Right atrium auricular region (tissue), 2 donors: ENCODE results near the gene LRRC23. TPM values are rescaled to one million over a fixed set of nuclear protein-coding genes. Genes with fewer than 3 reads are reported as not detected.
"Not testable (repeated sequence)": the region's sequence is repeated elsewhere in the genome, so short reads cannot be mapped to it uniquely, and the experiment has no call there.

Experiments used
- DNase-seq: peaks from one replicate; pipeline ENCODE4 v3.0.0-alpha.2; 2019; ENCODE audit warnings: low spot score
- H3K27ac ChIP-seq, 2 donors: fragments of 200-600 bp; sonication (generic); 1 replicate in 1 of 2; 2 replicates in 1 of 2; pipeline ENCODE4 v1.5.1; 2016 to 2019
- H3K27me3 ChIP-seq, 2 donors: fragments of 200-600 bp; sonication (generic); one replicate each; pipeline versions ENCODE4 v1.5.1 to v1.6.0; 2017 to 2019
- H3K36me3 ChIP-seq: fragments of 200-600 bp; sonication (generic); one replicate; pipeline ENCODE4 v1.5.1; 2016
- H3K4me1 ChIP-seq, 2 donors: fragments of 200-600 bp; sonication (generic); one replicate each; pipeline versions ENCODE4 v1.5.1 to v1.6.0; 2017 to 2019
- H3K4me3 ChIP-seq, 2 donors: fragments of 200-600 bp; sonication (generic); 1 replicate in 1 of 2; 2 replicates in 1 of 2; pipeline ENCODE4 v1.5.1; 2017 to 2019; ENCODE audit warnings: mild to moderate bottlenecking in 1 of 2, moderate library complexity in 1 of 2
- H3K9me3 ChIP-seq, 2 donors: fragments of 200-600 bp; sonication (generic); one replicate each; pipeline ENCODE4 v1.5.1; 2019
- CTCF ChIP-seq, 2 donors: fragments of 200-600 bp; sonication (generic); IDR thresholded peaks; one replicate each; pipeline ENCODE4 v1.5.1; 2019; ENCODE audit warnings: antibody characterized with exemption in 2 of 2
- total RNA-seq, 2 donors: library from RNA; depleted of rRNA; stranded (reverse); fragments of >200 nt; gene quantifications; one replicate each; pipeline ENCODE4 v1.1.0, GENCODE V29; 2016

LRRC23 gene
- total RNA-seq, 2 donors from 2014 or later = 8.4 to 15.6 TPM

GRCh38 chr12:6861391-6861790, 43.2 kb upstream of the LRRC23 start:
- TF ChIP-seq CTCF (IDR thresholded peaks at IDR 0.05) = no peak
- DNase-seq = no peak
- Histone ChIP-seq H3K36me3 (peaks cover 79% of the 10 kb centered on the region), H3K9me3 (no peaks in the 10 kb centered on the region), H3K27ac (no peak overlapping the region), H3K4me3 (no peak overlapping the region), H3K27me3 (no peaks in the 10 kb centered on the region), H3K4me1 (no peaks in the 10 kb centered on the region)

DNA sequence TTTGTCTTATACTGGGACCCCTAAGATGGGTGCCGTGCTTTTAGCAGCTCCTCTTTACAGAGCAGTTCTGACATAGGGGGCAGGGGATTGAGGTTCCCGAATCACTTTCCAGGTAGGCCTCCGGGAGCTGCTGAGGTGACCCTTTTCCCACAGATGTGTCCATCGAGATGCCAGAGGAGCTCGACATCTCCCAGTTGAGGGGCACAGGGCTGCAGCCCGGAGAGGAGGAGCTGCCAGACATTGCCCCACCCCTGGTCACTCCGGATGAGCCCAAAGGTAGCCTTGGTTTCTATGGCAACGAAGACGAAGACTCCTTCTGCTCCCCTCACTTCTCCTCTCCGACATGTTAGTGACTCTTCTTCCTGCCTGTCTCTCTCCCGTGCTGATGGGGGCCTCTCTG, 41.6 kb upstream of the LRRC23 start:
- no peak for DNase-seq
- Histone ChIP-seq H3K27me3 (no peaks in the 10 kb centered on the region), H3K9me3 (no peaks in the 10 kb centered on the region), H3K4me3 (no peak overlapping the region), H3K27ac (no peak overlapping the region), H3K36me3 (peaks cover 63% of the 10 kb centered on the region), H3K4me1 (peaks cover 0 to 7% of the 10 kb centered on the region in 2 donors)
- TF ChIP-seq CTCF (IDR thresholded peaks at IDR 0.05) = no peak

DNA sequence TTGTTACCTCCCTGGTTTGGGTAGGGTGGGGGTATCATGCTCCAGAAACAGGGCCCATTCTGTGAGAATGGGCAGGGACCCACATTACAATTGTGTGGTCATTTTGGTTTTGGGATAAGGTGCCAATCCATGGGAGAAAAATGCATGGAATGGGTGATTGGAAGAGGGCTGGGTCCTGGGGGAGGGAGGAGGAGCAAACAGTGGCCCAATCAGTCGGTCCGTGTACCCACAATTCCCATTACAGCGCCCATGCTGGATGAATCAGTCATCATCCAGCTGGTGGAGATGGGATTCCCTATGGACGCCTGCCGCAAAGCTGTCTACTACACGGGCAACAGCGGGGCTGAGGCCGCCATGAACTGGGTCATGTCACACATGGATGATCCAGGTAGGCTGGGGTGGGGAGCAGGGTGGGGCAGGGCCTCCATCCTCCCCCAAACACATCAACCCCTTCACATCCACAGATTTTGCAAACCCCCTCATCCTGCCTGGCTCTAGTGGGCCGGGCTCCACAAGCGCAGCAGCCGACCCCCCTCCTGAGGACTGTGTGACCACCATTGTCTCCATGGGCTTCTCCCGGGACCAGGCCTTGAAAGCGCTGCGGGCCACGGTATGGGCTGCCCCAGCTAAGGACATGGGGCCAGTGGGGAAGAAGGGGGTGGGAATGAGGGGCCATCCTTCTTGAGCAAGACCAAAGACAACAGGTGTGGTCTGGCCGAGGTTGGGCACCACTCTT, 40.9 kb upstream of the LRRC23 start:
- no peak for DNase-seq
- TF ChIP-seq CTCF (IDR thresholded peaks at IDR 0.05) = no peak
- H3K36me3 ChIP-seq = peaks cover 56% of the 10 kb centered on the region
- H3K4me3 ChIP-seq = no peak overlapping the region
- H3K4me1 ChIP-seq = peaks cover 0 to 13% of the 10 kb centered on the region in 2 donors
- H3K9me3 ChIP-seq = no peaks in the 10 kb centered on the region
- no peak overlapping the region for H3K27ac ChIP-seq
- H3K27me3 ChIP-seq = no peaks in the 10 kb centered on the region

DNA sequence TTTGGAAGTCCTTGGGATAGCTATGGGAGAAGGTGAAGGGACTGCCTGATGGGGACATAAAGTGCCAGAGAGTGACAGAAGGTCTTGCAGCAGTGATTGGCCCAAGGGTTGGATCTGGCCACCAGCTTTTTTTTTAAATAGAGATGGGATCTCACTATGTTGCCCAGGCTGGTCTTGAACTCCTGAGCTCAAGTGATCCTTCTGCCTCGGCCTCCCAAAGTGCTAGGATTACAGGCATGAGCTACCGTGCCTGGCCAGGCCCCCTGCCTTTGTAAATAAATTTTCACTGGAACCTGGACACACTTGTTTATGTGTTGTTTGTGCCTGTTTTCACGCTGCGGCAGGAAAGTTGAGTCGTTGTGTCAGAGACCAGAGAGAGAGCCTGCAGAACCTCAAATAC, 39.3 kb upstream of the LRRC23 start:
- H3K9me3 ChIP-seq = not testable (repeated sequence)
- H3K36me3 ChIP-seq = peaks cover 52% of the 10 kb centered on the region

GRCh38 chr12:6866163-6866919, 38.3 kb upstream of the LRRC23 start:
- no peak for DNase-seq
- Histone ChIP-seq H3K4me3 (peak overlapping the region; percentile 71 to 93), H3K27ac (peak overlapping the region; percentile 93 to 96), H3K9me3 (no peaks in the 10 kb centered on the region), H3K27me3 (no peaks in the 10 kb centered on the region), H3K36me3 (peaks cover 51% of the 10 kb centered on the region), H3K4me1 (peaks cover 0 to 36% of the 10 kb centered on the region in 2 donors)
- TF ChIP-seq CTCF (IDR thresholded peaks at IDR 0.05) = no peak

More for the DNA sequence above, 39.3 kb upstream of the LRRC23 start:
- H3K27ac ChIP-seq, H3K4me3 ChIP-seq, DNase-seq, H3K27me3 ChIP-seq: not testable (repeated sequence)
- H3K4me1 ChIP-seq = peaks cover 0 to 29% of the 10 kb centered on the region in 2 donors

GRCh38 chr12:6866920-6867412, 37.7 kb upstream of the LRRC23 start:
- H3K4me3 ChIP-seq = peak overlapping the region; percentile 71 to 93
- TF ChIP-seq CTCF (IDR thresholded peaks at IDR 0.05) = no peak
- peaks cover 0 to 42% of the 10 kb centered on the region in 2 donors for H3K4me1 ChIP-seq
- H3K27ac ChIP-seq = peak overlapping the region; percentile 93 to 96
- H3K9me3 ChIP-seq = no peaks in the 10 kb centered on the region
- H3K27me3 ChIP-seq = no peaks in the 10 kb centered on the region
- no peak for DNase-seq
- H3K36me3 ChIP-seq = peaks cover 45% of the 10 kb centered on the region
